Body of pancreas (tissue), 4 donors: ENCODE measurements around the gene HEY2.

Experiments used
- POLR2A ChIP-seq, 3 donors: fragments of 450-650 bp; IDR thresholded peaks; one replicate each; pipeline ENCODE4 v1.6.1; 2016; ENCODE audit warnings: antibody characterized with exemption in 3 of 3, mild to moderate bottlenecking in 2 of 3
- TF ChIP-seq, protein P1 (sequence below), 7 experiments: fragments of 450-650 bp in 4 of 7; fragments of 200-600 bp in 3 of 7; sonication (generic) in 3 of 7; IDR thresholded peaks; one replicate each; pipeline ENCODE4 v1.5.1; 2016 to 2019; ENCODE audit warnings: antibody characterized with exemption in 7 of 7

DNA sequence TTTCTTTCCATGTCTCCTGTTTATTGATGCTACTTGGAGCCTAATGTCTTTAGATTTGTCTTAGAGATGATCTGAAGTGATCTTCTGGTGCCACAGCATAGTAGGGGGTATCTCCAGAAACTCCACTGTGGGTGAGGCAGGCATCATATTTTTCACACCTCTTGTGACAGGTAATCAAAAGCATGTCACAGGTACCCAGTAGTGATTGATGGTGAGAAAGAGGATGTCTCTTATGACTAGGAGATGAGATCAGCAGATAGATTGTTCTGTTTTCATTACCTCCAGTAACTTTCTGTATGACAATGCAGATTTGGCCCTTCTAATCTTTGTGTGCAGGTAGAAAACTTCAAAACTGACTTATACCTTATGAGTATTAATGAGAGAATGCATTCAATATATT is 54.8 kb downstream of the HEY2 start:
- TF ChIP-seq, protein P1, sequence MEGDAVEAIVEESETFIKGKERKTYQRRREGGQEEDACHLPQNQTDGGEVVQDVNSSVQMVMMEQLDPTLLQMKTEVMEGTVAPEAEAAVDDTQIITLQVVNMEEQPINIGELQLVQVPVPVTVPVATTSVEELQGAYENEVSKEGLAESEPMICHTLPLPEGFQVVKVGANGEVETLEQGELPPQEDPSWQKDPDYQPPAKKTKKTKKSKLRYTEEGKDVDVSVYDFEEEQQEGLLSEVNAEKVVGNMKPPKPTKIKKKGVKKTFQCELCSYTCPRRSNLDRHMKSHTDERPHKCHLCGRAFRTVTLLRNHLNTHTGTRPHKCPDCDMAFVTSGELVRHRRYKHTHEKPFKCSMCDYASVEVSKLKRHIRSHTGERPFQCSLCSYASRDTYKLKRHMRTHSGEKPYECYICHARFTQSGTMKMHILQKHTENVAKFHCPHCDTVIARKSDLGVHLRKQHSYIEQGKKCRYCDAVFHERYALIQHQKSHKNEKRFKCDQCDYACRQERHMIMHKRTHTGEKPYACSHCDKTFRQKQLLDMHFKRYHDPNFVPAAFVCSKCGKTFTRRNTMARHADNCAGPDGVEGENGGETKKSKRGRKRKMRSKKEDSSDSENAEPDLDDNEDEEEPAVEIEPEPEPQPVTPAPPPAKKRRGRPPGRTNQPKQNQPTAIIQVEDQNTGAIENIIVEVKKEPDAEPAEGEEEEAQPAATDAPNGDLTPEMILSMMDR (IDR thresholded peaks at IDR 0.05): no peak
- no peak for TF ChIP-seq POLR2A (IDR thresholded peaks at IDR 0.05)
